Left cardiac atrium (tissue), 4 donors: ENCODE results near the gene C19orf33. TPM values are rescaled to one million over a fixed set of nuclear protein-coding genes. Genes with fewer than 3 reads are reported as not detected.
A peak's percentile ranks its signal among the peaks of the same experiment; 100 is the strongest.
"Not testable (repeated sequence)": the region's sequence is repeated elsewhere in the genome, so short reads cannot be mapped to it uniquely, and the experiment has no call there.

Experiments used
- ATAC-seq, 2 donors: fragments of 200-7000 bp; cut with Tn5 transposase; one replicate each; pipeline ENCODE4 v1.9.1; 2020; ENCODE audit warnings: mild to moderate bottlenecking in 2 of 2, moderate library complexity in 2 of 2
- DNase-seq: peaks from one replicate; pipeline ENCODE4 v3.0.0-alpha.2; 2020
- intact Hi-C, 2 donors: fragments of 100-400 bp; cut with DNase I; formaldehyde crosslinking; loops; one replicate each; pipeline versions ENCODE4 v1.14.1 to v1.15.1; 2022 to 2023
- long read RNA-seq: library from polyadenylated mRNA; unstranded; transcript quantifications from one replicate; pipeline ENCODE4 v2.0.0, GENCODE V29; 2021
- total RNA-seq, 2 donors: library from RNA; stranded (reverse); fragmentation: NEBNext Ultra II Directional; extraction: Animal tissue kit (Norgen Biotek cat#: 25700); gene quantifications; one replicate each; pipeline ENCODE4 v1.2.1, GENCODE V29; 2021
- donor health status: DM: no; HTN: yes; CAD: no.
- donor health status: DM: no; HTN: yes; CAD: no; lungs with severe emphysema.
- donor health status: DM: yes; HTN: yes; CAD: no.
- donor health status: Dilated cardiomyopathy.

The C19orf33 gene
- 1 to 10 TPM; 2.1 to 5.9 TPM for total RNA-seq
- long read RNA-seq = 0 reads

DNA sequence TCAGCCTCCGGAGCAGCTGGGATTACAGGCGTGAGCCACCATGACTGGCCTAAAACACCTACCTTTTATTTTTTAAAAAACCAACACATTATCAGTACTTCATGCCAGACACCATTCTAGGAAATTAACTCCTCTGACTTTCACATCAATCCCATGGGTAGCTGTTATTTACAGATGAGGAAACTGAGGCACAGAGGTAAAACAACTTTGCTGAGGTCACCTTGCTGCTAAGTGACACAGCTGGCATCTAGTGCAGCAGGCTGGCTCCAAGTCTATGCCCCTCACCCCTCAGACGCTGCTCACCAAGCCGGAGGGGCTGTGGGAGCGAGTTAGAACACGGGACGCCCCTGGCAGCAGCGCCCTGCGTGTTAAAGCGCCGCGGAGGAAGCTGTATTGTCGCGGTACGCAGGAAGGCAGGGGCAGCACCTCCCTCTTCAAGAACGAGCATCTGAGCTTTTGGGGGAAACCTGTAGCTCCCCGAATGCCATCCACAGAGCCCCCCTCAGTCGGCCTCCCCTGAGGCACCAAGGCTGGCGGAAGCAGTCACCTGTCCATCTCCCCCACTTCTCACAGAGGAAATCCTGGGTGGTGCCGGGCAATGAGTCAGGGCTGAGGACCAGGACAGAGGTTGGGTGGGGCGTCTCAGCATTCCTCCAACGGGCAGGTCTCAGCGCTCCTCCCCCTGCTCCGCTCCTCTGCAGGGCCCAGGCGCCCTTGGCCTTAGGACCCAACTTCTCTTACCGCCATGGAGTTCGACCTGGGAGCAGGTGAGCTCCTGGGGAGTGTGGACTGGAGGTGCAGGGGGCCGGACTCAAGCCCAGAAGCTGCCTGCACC is at the start of gene C19orf33:
Gene C19orf33 (plus strand): TSS at position 735 of the 835 bp plus-strand sequence. CDS start 11 bp downstream, at position 746.
- intact Hi-C loops = no loop called here
- ATAC-seq (peak; percentile 28 to 81), DNase-seq (peak; percentile 51)

DNA sequence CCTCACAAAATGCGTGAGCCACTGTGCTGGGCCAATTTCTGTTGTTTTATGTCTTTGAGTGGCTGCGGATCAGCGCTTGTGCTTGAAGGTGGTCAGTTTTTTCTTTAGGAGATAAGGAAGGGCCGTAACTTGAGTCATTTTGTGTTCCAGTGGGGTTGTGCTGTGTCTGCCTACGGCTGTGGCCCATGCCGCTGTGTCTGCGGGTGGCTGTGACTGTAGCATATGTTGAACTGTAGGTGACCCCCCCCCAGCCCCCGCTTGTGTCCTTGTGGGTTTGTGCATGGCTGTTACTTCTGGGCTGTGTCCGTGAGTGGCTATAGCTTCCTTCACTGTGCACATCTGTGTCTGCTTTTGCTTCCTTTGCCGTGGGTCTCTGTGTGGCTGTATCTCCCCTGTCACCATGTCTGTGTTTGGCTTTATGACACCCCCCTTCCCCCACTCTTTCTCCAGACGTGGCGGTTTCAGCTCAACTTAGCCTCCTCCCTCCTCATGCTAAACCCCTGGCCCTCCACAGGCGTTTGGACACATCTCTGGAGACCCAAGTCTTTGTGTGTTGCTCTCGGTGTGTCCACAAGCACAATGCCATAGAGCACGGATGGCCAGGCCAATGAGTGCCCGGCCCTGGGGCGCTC is 48.6 kb upstream of the C19orf33 start:
- intact Hi-C loops = no loop called here
- no peak for DNase-seq
- no peak for ATAC-seq

GRCh38 chr19:38261942-38262341 is 42.1 kb upstream of the C19orf33 start:
- intact Hi-C loops, DNase-seq: not testable (repeated sequence)

DNA sequence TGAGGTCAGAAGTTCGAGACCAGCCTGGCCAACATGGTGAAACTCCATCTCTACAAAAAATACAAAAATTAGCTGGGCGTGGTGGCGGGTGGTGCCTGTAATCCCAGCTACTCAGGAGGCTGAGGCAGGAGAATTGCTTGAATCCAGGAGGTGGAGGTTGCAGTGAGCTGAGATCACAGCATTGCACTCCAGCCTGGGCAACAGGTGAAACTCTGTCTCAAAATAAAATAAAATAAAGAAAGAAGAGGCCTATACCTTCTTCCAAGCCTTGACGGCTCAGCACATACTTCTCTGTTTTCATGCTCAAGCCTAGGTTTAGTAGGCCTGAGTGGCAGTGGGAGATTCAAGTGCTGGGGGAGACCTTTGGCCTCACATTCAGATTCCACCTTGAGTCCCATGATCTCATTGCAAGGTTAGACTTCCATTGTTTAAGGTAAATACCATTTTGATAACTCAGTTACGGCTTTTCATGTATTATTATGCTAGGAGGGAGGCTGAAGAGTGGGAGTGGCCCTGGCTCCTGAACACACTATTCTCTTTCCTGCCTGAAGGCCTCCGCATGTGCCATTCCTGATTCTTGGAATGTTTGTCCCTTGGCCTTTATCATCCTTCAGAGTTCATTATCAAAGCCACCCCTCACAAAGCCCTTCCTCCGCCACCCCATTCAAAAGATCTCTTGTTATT is 41.3 kb upstream of the C19orf33 start:
- ATAC-seq (no peak), DNase-seq (no peak)
- intact Hi-C loops = no loop called here

More at GRCh38 chr19:38261942-38262341, 42.1 kb upstream of the C19orf33 start:
- ATAC-seq = not testable (repeated sequence)

- ATAC-seq (peak; percentile 70 to 77), DNase-seq (peak; percentile 49)
- intact Hi-C loops = no loop called here
These were observed 40.2 kb upstream of the C19orf33 start for GRCh38 chr19:38263689-38264485.

DNA sequence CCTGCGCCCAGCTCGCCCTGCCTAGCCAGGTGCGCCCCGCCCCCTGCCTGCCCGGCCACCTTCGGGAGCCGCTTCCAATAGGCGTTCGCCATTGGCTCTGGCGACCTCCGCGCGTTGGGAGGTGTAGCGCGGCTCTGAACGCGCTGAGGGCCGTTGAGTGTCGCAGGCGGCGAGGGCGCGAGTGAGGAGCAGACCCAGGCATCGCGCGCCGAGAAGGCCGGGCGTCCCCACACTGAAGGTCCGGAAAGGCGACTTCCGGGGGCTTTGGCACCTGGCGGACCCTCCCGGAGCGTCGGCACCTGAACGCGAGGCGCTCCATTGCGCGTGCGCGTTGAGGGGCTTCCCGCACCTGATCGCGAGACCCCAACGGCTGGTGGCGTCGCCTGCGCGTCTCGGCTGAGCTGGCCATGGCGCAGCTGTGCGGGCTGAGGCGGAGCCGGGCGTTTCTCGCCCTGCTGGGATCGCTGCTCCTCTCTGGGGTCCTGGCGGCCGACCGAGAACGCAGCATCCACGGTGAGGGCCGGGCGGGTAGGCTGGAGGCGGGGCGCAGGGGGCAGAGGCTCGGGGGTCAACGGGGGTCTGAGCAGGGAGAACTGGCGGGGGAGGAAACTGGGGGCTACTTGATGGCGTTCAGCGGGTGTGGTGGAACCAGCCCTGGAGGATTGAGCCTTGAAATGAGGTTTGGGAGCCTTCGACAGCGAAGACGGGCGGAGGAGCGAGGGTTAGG is 39.4 kb upstream of the C19orf33 start, which contains the start of gene SPINT2:
Gene SPINT2 (plus strand): TSS at position 88 of the 727 bp plus-strand sequence. CDS start 320 bp downstream, at position 408.
- DNase-seq (peak; percentile 45), ATAC-seq (peak; percentile 55 to 62)
- intact Hi-C loops = no loop called here

- DNase-seq (peak; percentile 42), ATAC-seq (peak in 1 of 2 donors; percentile 18)
- intact Hi-C loops = no loop called here
These were observed 38.7 kb upstream of the C19orf33 start for GRCh38 chr19:38265213-38265861.

- DNase-seq = no peak
- no peak for ATAC-seq
- intact Hi-C loops = no loop called here
These were observed 38.1 kb upstream of the C19orf33 start for GRCh38 chr19:38265921-38266429.

- ATAC-seq (peak in 1 of 2 donors; percentile 10), DNase-seq (no peak)
- intact Hi-C loops = no loop called here
These were observed 37.0 kb upstream of the C19orf33 start for GRCh38 chr19:38266981-38267597.

GRCh38 chr19:38267761-38268483 is 36.1 kb upstream of the C19orf33 start:
- ATAC-seq (no peak), DNase-seq (no peak)
- intact Hi-C loops = no loop called here

GRCh38 chr19:38268539-38268938 is 35.5 kb upstream of the C19orf33 start:
- ATAC-seq = no peak
- DNase-seq = no peak
- intact Hi-C loops = no loop called here

DNA sequence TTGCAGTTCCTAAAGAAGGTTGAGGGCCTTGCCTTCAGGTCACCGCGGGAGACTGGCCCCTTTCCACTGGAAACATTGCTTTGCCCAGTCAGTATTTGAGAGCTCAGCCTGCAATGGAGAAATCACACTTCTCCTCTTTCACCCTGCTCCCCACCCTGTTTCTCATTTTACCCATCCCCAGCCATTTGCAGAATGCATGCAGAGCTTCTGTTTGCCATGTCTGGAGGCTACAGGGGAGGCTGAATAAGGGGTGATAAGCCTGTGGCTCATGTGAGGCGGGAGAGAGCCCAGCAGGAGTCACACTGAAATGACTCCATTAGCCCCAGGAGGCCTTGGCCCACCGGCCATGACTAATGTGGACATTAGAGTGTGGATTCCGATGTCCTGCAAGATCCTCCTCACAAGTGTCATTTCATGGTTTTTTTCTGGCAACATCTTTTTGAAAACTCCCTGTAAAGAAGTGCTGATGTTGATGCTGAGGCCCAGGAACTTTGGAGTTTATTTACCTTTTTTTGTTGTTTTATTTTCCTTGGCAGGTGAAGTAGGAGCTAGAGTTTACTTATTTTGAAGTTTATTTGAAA is 33.4 kb upstream of the C19orf33 start:
- DNase-seq (no peak), ATAC-seq (no peak)
- intact Hi-C loops = no loop called here

DNA sequence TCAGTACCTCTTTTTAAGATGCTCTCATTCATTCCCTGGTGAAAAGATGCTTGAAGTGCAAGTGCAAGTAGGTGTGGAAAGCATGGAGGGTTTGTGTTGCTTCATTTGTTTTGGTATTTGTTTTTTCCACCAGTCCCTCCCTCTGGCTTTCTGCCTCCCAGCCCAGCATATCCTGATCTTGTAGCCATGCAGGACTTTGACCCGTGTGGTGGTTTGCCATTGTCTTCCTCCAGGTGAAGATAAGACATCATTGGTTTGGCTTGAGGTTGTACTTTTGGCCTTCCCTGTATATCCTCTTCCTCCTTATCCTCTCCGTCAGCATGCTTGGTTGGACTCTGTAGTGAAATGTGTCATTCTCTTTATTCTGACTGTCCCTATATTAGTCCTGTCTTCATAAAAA is 30.6 kb upstream of the C19orf33 start:
- intact Hi-C loops = no loop called here
- no peak for ATAC-seq
- DNase-seq = no peak

- DNase-seq = peak; percentile 47
- peak in 1 of 2 donors; percentile 55 for ATAC-seq
- intact Hi-C loops = no loop called here
These were observed 29.3 kb upstream of the C19orf33 start for GRCh38 chr19:38274739-38275138.

DNA sequence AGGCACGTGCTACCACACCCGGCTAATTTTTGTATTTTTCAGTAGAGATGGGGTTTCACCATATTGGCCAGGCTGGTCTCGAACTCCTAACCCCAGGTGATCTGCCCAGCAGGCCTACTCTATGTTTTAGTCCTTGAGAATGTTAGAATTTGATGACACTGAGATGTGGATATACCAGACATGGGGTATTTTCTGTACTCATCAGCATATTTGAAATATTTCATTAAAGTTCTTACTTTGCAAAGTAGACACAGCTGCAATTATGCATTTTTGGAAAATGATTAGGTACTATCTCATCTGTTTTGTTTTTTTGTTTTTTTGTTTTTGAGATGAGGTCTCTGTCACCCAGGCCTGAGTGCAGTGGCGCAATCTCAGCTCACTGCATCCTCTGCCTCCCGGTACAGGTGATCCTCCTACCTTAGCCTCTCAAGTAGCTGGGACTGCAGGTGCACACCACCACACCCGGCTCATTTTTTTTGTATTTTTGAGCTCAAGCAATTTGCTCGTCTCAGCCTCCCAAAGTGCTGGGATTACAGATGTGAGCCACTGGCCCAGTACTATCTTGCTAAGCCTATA is 27.0 kb upstream of the C19orf33 start:
- intact Hi-C loops = no loop called here
- DNase-seq (no peak), ATAC-seq (no peak)

DNA sequence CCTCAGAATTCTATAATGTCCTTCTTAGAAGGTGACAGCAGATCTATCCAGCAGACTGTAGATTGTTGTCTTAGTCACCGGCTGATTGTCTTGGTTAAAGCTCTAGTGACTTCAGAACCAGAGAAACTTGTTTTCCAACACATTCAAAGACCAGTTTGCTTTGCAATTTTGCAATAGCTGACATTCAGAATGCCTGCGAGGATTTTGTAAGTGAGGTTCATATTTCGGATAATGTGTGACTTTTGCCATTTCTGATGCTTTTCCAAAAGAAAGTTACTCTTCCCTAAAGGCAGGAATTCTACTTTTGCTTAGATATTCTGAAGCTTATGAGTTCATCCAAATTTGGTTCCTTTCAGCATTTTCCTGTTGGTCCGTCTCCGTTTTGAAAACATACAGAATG is 26.5 kb upstream of the C19orf33 start:
- DNase-seq (no peak), ATAC-seq (peak in 1 of 2 donors; percentile 20)
- intact Hi-C loops = no loop called here
